ENCODE results near the gene VSNL1.

VSNL1 gene

DNA sequence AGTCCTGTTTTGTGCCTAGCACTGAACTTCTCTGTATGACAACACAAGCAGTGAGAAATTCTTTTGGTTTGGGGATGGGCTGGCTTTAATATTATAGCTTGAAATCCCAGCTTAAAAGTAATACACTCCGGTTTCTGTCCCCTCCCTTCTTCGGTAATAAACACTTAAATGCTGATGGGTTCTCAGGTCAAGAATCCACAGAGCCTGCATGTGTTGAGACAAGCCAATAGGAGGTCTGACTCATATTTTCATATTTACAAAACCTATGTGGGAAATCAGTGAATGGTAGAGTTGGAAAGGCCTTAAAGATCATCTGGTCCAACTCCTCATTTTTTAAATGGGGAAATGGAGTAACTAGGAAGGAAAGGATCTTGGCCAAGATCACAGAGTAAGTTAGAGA lies 47.5 kb downstream of the VSNL1 start:
- FAIRE-seq (no peak), DNase-seq (ENCODE audit: insufficient read length) (no peak)

DNA sequence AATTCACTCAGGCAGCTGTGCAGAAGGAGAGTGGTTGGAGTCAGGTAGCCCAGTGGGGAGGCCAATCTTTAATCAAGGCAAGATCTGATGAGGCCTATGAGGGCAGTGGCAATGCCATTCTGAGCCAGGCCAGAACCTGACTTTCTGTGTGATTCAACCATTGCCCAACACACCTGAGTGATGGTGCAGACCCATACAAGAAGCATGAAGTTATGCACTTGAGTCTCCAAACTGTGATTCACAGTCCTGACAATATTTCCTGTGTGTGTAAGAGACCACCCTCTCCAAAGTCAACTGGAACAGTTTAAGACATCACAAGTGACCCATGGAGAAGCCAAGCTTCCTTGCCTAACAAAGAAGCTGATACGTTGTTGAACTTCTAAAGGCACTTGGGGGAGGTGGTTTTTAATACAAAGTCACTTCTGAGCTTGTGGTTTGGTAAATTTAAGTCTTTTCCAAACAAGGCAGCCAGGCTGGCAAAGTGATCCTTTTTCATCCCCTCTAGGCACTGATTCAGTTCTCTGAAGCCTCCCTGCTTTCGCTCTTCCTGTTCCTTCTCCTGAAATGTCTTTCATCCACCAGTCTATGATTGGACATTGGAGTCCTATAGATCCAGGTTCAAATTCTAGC lies 49.0 kb downstream of the VSNL1 start:
- no peak for TF ChIP-seq POLR2A (IDR thresholded peaks at IDR 0.05; ENCODE audit: low read depth, low read length)
- TF ChIP-seq POLR2AphosphoS5 (IDR thresholded peaks at IDR 0.05; ENCODE audit: low read depth, low read length): no peak
- no peak for TF ChIP-seq TAF1 (IDR thresholded peaks at IDR 0.05; ENCODE audit: borderline replicate concordance, low read depth, low read length)
- FAIRE-seq (no peak), DNase-seq (ENCODE audit: insufficient read length) (no peak)

More for the DNA sequence above, 47.5 kb downstream of the VSNL1 start:
- TF ChIP-seq POLR2AphosphoS5 (IDR thresholded peaks at IDR 0.05; ENCODE audit: low read depth, low read length) (no peak), POLR2A (IDR thresholded peaks at IDR 0.05; ENCODE audit: low read depth, low read length) (no peak), TAF1 (IDR thresholded peaks at IDR 0.05; ENCODE audit: borderline replicate concordance, low read depth, low read length) (no peak)

GRCh38 chr2:17590342-17590911 lies 49.9 kb downstream of the VSNL1 start:
- FAIRE-seq (no peak), DNase-seq (ENCODE audit: insufficient read length) (no peak)

DNA sequence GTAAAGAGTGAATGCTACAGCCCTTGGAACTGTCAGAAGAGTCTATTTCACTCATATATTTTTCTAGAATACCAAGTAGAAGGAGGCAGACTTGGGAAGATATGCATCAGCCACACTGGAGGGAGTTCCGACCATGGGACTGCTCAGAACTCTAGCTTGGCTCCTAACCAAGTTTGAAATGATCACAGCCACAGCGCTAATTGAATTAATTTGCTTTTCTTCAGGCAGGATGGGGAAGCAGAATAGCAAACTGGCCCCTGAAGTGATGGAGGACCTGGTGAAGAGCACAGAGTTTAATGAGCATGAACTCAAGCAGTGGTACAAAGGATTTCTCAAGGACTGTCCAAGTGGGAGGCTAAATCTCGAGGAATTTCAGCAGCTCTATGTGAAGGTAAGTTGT lies 51.4 kb downstream of the VSNL1 start:
- DNase-seq (ENCODE audit: insufficient read length) (no peak), FAIRE-seq (no peak)

More at GRCh38 chr2:17590342-17590911, 49.9 kb downstream of the VSNL1 start:
- TF ChIP-seq POLR2AphosphoS5 (IDR thresholded peaks at IDR 0.05; ENCODE audit: low read depth, low read length) (no peak), POLR2A (IDR thresholded peaks at IDR 0.05; ENCODE audit: low read depth, low read length) (no peak), TAF1 (IDR thresholded peaks at IDR 0.05; ENCODE audit: borderline replicate concordance, low read depth, low read length) (no peak)

GRCh38 chr2:17592731-17593409 lies 52.4 kb downstream of the VSNL1 start:
- no peak for DNase-seq (ENCODE audit: insufficient read length)
- TF ChIP-seq POLR2A (IDR thresholded peaks at IDR 0.05; ENCODE audit: low read depth, low read length) (no peak), POLR2AphosphoS5 (IDR thresholded peaks at IDR 0.05; ENCODE audit: low read depth, low read length) (no peak), TAF1 (IDR thresholded peaks at IDR 0.05; ENCODE audit: borderline replicate concordance, low read depth, low read length) (no peak)
- FAIRE-seq: no peak

More for the DNA sequence above, 51.4 kb downstream of the VSNL1 start:
- no peak for TF ChIP-seq TAF1 (IDR thresholded peaks at IDR 0.05; ENCODE audit: borderline replicate concordance, low read depth, low read length)
- no peak for TF ChIP-seq POLR2A (IDR thresholded peaks at IDR 0.05; ENCODE audit: low read depth, low read length)
- no peak for TF ChIP-seq POLR2AphosphoS5 (IDR thresholded peaks at IDR 0.05; ENCODE audit: low read depth, low read length)

DNA sequence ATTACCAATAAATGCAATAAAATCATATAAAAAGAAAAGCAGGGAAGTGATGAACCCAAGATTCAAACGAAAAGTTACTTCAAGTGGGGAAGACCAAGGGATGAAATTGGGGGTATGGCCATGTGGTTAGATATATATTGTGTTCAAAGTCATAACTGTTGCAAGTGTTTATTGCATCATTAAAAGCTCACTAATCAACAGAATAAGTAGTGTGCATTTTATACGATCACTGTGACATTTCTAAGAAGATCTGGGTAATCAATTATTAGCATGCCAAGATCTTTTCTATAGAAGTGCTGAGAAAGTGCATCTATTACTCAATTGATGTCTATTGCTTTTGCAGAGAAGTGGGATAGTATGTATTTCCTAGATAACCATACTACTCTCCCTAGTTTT lies 52.9 kb downstream of the VSNL1 start:
- FAIRE-seq: no peak
- DNase-seq (ENCODE audit: insufficient read length): no peak

DNA sequence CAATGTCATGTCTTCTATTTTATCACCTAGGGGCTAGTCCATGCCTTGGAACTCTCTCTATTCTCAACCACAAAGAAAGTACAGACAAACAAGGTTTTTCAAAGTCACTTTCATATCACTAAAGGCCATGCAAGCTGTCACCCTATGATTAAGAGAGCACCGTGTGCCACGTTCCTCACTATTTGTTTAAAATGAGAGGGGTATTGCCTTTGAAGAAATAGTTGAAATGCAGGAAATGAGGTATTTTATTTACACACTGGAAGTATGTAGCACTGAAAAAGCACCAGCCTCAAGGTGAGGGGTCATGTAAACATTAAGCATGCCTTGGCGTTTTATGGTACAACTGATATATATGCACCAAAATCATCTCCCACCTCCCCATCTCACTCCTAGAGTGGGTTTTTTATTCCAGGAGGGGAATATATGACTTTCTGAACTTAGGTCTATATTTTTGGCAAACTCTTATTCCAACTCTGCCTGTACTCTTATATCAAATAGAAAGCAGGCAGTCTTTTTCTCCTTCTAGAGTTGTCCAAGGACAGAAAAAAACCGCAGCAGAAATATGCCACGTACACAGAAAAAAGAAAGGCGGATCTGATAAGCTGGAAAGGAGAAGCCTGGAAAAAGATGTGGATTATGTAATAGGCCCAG lies 53.5 kb downstream of the VSNL1 start:
- DNase-seq (ENCODE audit: insufficient read length): no peak
- no peak for FAIRE-seq
- TF ChIP-seq TAF1 (IDR thresholded peaks at IDR 0.05; ENCODE audit: borderline replicate concordance, low read depth, low read length): no peak
- TF ChIP-seq POLR2A (IDR thresholded peaks at IDR 0.05; ENCODE audit: low read depth, low read length): no peak
- no peak for TF ChIP-seq POLR2AphosphoS5 (IDR thresholded peaks at IDR 0.05; ENCODE audit: low read depth, low read length)

More for the DNA sequence above, 52.9 kb downstream of the VSNL1 start:
- no peak for TF ChIP-seq POLR2AphosphoS5 (IDR thresholded peaks at IDR 0.05; ENCODE audit: low read depth, low read length)
- no peak for TF ChIP-seq POLR2A (IDR thresholded peaks at IDR 0.05; ENCODE audit: low read depth, low read length)
- TF ChIP-seq TAF1 (IDR thresholded peaks at IDR 0.05; ENCODE audit: borderline replicate concordance, low read depth, low read length): no peak

- no peak for DNase-seq (ENCODE audit: insufficient read length)
- TF ChIP-seq TAF1 (IDR thresholded peaks at IDR 0.05; ENCODE audit: borderline replicate concordance, low read depth, low read length) (no peak), POLR2AphosphoS5 (IDR thresholded peaks at IDR 0.05; ENCODE audit: low read depth, low read length) (no peak), POLR2A (IDR thresholded peaks at IDR 0.05; ENCODE audit: low read depth, low read length) (no peak)
- FAIRE-seq: no peak
Measured at GRCh38 chr2:17594533-17595401, 54.3 kb downstream of the VSNL1 start.

- FAIRE-seq (no peak), DNase-seq (ENCODE audit: insufficient read length) (no peak)
- TF ChIP-seq POLR2AphosphoS5 (IDR thresholded peaks at IDR 0.05; ENCODE audit: low read depth, low read length) (no peak), POLR2A (IDR thresholded peaks at IDR 0.05; ENCODE audit: low read depth, low read length) (no peak), TAF1 (IDR thresholded peaks at IDR 0.05; ENCODE audit: borderline replicate concordance, low read depth, low read length) (no peak)
Measured at GRCh38 chr2:17599617-17600016, 59.1 kb downstream of the VSNL1 start.

DNA sequence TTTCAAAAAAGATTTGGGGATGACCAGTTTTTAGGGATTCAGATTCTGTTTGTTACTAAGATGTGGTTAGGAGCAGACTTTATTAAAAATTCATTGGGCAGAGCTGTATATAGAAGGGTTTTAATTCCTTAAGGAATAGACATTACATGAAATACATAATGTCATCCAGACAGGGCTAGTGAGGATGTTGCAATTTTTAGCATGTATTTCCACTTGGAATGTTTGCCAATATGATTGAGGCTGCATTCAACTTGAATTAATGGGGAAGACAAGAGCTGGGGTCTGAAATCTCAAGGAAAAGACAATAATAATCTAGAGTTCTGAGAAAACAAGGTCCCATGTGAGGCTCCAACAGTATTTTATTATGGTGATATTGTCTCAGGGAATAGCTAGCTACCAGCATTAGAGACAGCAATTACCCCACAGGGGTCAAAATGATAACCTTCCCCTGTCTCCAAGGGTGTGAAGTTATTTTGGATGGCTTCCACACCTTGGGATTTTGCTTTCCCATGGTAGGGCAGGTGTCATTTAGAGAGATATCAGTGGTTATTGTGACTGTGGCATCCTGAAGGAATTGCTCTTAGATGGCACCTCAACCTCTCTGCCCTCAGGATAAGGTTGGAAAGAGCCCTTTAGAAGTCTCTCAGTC lies 60.2 kb downstream of the VSNL1 start:
- TF ChIP-seq POLR2A (IDR thresholded peaks at IDR 0.05; ENCODE audit: low read depth, low read length) (no peak), POLR2AphosphoS5 (IDR thresholded peaks at IDR 0.05; ENCODE audit: low read depth, low read length) (no peak), TAF1 (IDR thresholded peaks at IDR 0.05; ENCODE audit: borderline replicate concordance, low read depth, low read length) (no peak)
- FAIRE-seq: no peak
- no peak for DNase-seq (ENCODE audit: insufficient read length)
